Transverse colon (tissue), 3 donors: ENCODE results near the gene GRM8.

Experiments
- CTCF ChIP-seq, 5 experiments: fragments of 200-600 bp in 3 of 5; fragments of 450-650 bp in 2 of 5; sonication (generic) in 3 of 5; IDR thresholded peaks; 1 replicate in 2 of 5; 2 replicates in 3 of 5; pipeline ENCODE4 v1.5.1; 2016 to 2017; ENCODE audit warnings: antibody characterized with exemption in 5 of 5, inconsistent platforms in 3 of 5, mild to moderate bottlenecking in 2 of 5, moderate library complexity in 1 of 5
- EP300 ChIP-seq: sonication (generic); formaldehyde crosslinking; IDR thresholded peaks from one replicate; pipeline ENCODE4 v1.6.1; 2017; ENCODE audit warnings: antibody characterized with exemption, low read depth
- POLR2A ChIP-seq: fragments of 450-650 bp; IDR thresholded peaks from one replicate; pipeline ENCODE4 v1.6.1; 2016; ENCODE audit warnings: antibody characterized with exemption, mild to moderate bottlenecking, moderate library complexity

GRCh38 chr7:127270093-127270492 lies 17.4 kb upstream of the GRM8 start:
- TF ChIP-seq CTCF (IDR thresholded peaks at IDR 0.05), result no peak
- no peak for TF ChIP-seq POLR2A
- TF ChIP-seq EP300, result no peak
